Smooth muscle cell (in vitro differentiated cells): ENCODE results near the gene RASIP1. TPM values are rescaled to one million over a fixed set of nuclear protein-coding genes. Genes with fewer than 3 reads are reported as not detected.

Experiments used
- DNase-seq: peaks from one replicate; lab custom pipeline; 2025; ENCODE audit not compliant: unreplicated experiment; lab: John Stamatoyannopoulos, UW
- H2AFZ ChIP-seq: fragments of 200-600 bp; sonication (generic); 2 replicates; pipeline ENCODE4 v1.6.0; 2016; ENCODE audit warnings: antibody characterized with exemption, low read depth, mild to moderate bottlenecking
- H3F3A ChIP-seq: fragments of 200-600 bp; sonication (generic); 2 replicates; pipeline ENCODE4 v1.6.0; 2017; ENCODE audit warnings: antibody characterized with exemption, low read depth
- H3K27ac ChIP-seq: fragments of 200-600 bp; sonication (generic); 2 replicates; pipeline ENCODE4 v1.5.1; 2016; ENCODE audit warnings: low read depth, mild to moderate bottlenecking
- H3K27me3 ChIP-seq: fragments of 200-600 bp; sonication (generic); 2 replicates; pipeline ENCODE4 v1.6.1; 2016; ENCODE audit warnings: low read depth, mild to moderate bottlenecking
- H3K36me3 ChIP-seq: fragments of 200-600 bp; sonication (generic); 2 replicates; pipeline ENCODE4 v1.5.1; 2016; ENCODE audit warnings: low read depth
- H3K4me1 ChIP-seq: fragments of 200-600 bp; sonication (generic); 2 replicates; pipeline ENCODE4 v1.5.1; 2016; ENCODE audit warnings: low read depth
- H3K4me2 ChIP-seq: fragments of 200-600 bp; sonication (generic); 2 replicates; pipeline ENCODE4 v1.6.0; 2016; ENCODE audit warnings: mild to moderate bottlenecking
- H3K4me3 ChIP-seq: fragments of 200-600 bp; sonication (generic); 2 replicates; pipeline ENCODE4 v1.5.1; 2016; ENCODE audit warnings: mild to moderate bottlenecking
- H3K79me2 ChIP-seq: fragments of 200-600 bp; sonication (generic); 2 replicates; pipeline ENCODE4 v1.6.0; 2016; ENCODE audit warnings: low read depth, mild to moderate bottlenecking
- H3K9ac ChIP-seq: fragments of 200-600 bp; sonication (generic); 2 replicates; pipeline ENCODE4 v1.6.0; 2016; ENCODE audit warnings: low read depth
- H3K9me3 ChIP-seq: fragments of 200-600 bp; sonication (generic); replicated peaks from 2 replicates; pipeline ENCODE4 v1.5.1; 2016; ENCODE audit warnings: low read depth
- H4K20me1 ChIP-seq: fragments of 200-600 bp; sonication (generic); 2 replicates; pipeline ENCODE4 v1.6.0; 2016; ENCODE audit warnings: low read depth
- WGBS: methylation state at CpG from one replicate; pipeline ENCODE4 v1.1.7; 2016; ENCODE audit warnings: low lambda C conversion rate; 5-methylcytosine and 5-hydroxymethylcytosine counted together
- polyA plus RNA-seq: library from polyadenylated mRNA; unstranded; fragments of >200 nt; fragmentation: Nextera tagmentation; extraction: Ambion mirVana; gene quantifications from 2 replicates; pipeline ENCODE4 v1.2.1, GENCODE V29; 2016
- total RNA-seq: library from RNA; depleted of rRNA; stranded (reverse); fragments of >200 nt; gene quantifications from 2 replicates; pipeline ENCODE4 v1.2.3, GENCODE V29; 2014
- TF ChIP-seq, protein P1 (sequence below): fragments of 200-600 bp; sonication (generic); IDR thresholded peaks from 2 replicates; pipeline ENCODE4 v1.5.1; 2017; ENCODE audit warnings: borderline replicate concordance, mild to moderate bottlenecking, antibody characterized with exemption; ENCODE audit not compliant: insufficient read depth, poor library complexity, severe bottlenecking

RASIP1 gene
- total and polyA plus RNA-seq, 2 experiments from 2014 or later: 0.81 to 3.5 TPM

DNA sequence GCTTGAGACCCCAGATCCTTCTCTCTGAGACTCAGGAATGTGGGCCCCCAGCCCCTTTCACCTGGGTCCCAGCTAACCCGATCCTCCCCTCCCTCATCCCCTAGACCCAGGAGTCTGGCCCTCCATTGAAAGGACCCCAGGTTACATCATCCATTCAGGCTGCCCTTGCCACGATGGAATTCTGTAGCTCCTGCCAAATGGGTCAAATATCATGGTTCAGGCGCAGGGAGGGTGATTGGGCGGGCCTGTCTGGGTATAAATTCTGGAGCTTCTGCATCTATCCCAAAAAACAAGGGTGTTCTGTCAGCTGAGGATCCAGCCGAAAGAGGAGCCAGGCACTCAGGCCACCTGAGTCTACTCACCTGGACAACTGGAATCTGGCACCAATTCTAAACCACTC lies 15.4 kb upstream of the RASIP1 start:
- WGBS: 96% methylated on average over 5 of the region's 5 CpGs
- H3K9ac ChIP-seq: no peak overlapping the region
- peaks cover 3% of the 10 kb centered on the region for H3F3A ChIP-seq
- no peaks in the 10 kb centered on the region for H3K9me3 ChIP-seq
- H3K27ac ChIP-seq: no peak overlapping the region
- H3K27me3 ChIP-seq: peaks cover 15% of the 10 kb centered on the region
- H3K4me1 ChIP-seq: peaks cover 3% of the 10 kb centered on the region
- no peaks in the 10 kb centered on the region for H3K36me3 ChIP-seq
- TF ChIP-seq, protein P1, sequence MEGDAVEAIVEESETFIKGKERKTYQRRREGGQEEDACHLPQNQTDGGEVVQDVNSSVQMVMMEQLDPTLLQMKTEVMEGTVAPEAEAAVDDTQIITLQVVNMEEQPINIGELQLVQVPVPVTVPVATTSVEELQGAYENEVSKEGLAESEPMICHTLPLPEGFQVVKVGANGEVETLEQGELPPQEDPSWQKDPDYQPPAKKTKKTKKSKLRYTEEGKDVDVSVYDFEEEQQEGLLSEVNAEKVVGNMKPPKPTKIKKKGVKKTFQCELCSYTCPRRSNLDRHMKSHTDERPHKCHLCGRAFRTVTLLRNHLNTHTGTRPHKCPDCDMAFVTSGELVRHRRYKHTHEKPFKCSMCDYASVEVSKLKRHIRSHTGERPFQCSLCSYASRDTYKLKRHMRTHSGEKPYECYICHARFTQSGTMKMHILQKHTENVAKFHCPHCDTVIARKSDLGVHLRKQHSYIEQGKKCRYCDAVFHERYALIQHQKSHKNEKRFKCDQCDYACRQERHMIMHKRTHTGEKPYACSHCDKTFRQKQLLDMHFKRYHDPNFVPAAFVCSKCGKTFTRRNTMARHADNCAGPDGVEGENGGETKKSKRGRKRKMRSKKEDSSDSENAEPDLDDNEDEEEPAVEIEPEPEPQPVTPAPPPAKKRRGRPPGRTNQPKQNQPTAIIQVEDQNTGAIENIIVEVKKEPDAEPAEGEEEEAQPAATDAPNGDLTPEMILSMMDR: no peak
- H3K79me2 ChIP-seq: no peaks in the 10 kb centered on the region
- no peak overlapping the region for H3K4me3 ChIP-seq
- H4K20me1 ChIP-seq: no peaks in the 10 kb centered on the region
- no peak overlapping the region for H2AFZ ChIP-seq
- H3K4me2 ChIP-seq: no peak overlapping the region
- no peak for DNase-seq

DNA sequence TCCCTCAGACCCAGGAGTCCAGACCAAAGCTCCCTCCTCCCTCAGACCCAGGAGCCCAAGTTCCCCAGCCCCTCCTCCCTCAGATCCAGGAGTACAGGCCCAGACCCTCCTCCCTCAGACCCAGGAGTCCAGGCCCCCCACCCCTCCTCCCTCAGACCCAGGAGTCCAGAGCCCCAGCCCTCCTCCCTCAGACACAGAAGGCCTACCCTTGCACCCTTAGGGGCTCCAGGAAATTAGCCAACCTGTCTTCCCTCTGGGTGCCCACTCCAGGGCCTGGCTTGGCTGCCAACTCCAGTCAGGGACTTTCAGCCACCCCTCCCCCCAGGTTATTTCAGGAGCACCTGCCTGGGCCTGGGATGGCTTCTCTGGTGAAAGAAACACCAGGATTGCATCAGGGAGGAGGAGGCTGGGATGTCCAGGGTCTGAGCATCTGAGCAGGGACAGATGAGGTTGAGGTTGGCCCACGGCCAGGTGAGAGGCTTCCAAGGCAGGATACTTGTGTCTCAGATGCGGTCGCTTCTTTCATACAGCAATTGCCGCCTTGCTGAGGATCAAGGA lies 14.8 kb upstream of the RASIP1 start, which contains the start of gene FGF21:
FGF21 (plus strand) TSS at position 441 of the 558 bp plus-strand sequence. CDS start 713 bp downstream, outside the sequence.
- TF ChIP-seq, protein P1: no peak
- DNase-seq: no peak
- Histone ChIP-seq H4K20me1 (no peaks in the 10 kb centered on the region), H3K9ac (no peak within 1 kb of the TSS), H3K27me3 (peaks cover 15% of the 10 kb centered on the region), H3K4me2 (no peak within 1 kb of the TSS), H3K27ac (no peak within 1 kb of the TSS), H3K36me3 (no peaks in the 10 kb centered on the region), H3K9me3 (no peaks in the 10 kb centered on the region), H3K4me3 (no peak within 1 kb of the TSS), H2AFZ (no peak within 1 kb of the TSS), H3K79me2 (no peaks in the 10 kb centered on the region), H3F3A (peaks cover 3% of the 10 kb centered on the region), H3K4me1 (peaks cover 3% of the 10 kb centered on the region)
- WGBS: 92% methylated on average over 4 of the region's 4 CpGs

DNA sequence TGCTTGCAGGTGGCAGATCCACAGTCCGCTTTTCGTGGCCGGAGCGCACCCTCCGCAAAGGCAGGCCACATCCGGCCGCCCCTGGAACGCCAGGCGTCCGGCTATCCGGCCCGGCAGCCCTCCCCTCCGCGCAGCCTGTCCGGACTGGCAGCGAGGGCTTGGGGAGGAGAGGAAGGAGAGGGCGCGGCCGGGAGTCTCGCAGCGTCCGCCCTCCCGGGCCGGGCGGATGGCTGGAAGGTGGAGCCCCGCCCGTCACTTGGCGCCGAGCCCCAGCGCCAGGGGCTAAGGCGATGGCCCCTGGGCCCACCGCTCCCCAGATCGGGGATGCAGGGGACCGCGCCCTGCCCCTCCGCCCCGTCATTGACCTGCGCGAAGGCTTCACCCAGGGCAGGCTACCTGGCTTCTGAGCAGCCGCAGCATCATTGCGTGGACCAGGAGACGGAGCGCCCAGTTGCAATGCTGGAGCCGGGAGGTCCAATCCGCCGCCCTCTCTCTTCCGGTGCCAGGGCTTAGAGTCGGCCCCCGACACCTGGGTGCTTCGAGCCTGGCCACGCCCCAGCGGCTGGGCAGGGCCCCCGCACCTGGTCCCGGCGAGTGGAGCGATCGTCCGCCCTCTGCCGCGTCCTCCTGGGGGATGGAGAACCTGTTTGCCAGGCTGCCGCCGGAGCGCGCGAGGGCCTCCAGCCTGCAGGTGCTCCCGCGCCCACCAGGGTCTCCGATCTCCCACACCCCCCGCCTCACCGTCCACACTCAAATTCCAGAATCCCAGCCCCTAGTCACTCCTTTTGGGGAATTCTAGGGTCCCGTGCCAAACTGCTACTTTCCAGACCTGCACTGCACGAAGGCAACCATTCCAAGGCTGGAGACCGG lies 12.3 kb upstream of the RASIP1 start, which contains the start of gene FUT1:
FUT1 (minus strand) TSS at position 146 of the 870 bp plus-strand sequence. CDS start 1,360 bp downstream, outside the sequence.
- TF ChIP-seq, protein P1: peak; percentile 23
- DNase-seq: no peak
- H3K27ac ChIP-seq: no peak within 1 kb of the TSS
- peak within 1 kb of the TSS; percentile 11 for H3K9ac ChIP-seq
- no peaks in the 10 kb centered on the region for H3K9me3 ChIP-seq
- H3K79me2 ChIP-seq: no peaks in the 10 kb centered on the region
- H3K27me3 ChIP-seq: peaks cover 15% of the 10 kb centered on the region
- peaks cover 3% of the 10 kb centered on the region for H3K4me1 ChIP-seq
- 3% methylated on average over 57 of the region's 73 CpGs for WGBS
- peaks cover 6% of the 10 kb centered on the region for H3F3A ChIP-seq
- peak within 1 kb of the TSS; percentile 73 for H2AFZ ChIP-seq
- H3K36me3 ChIP-seq: no peaks in the 10 kb centered on the region
- no peaks in the 10 kb centered on the region for H4K20me1 ChIP-seq
- peak within 1 kb of the TSS; percentile 54 for H3K4me3 ChIP-seq
- H3K4me2 ChIP-seq: peak within 1 kb of the TSS; percentile 95
